ENCODE data around the gene CD300LB. TPM values are rescaled to one million over a fixed set of nuclear protein-coding genes. Genes with fewer than 3 reads are reported as not detected.

CD300LB gene
- polyA plus RNA-seq, 3 donors: 88.0 to 102 (median 92.9) TPM

GRCh38 chr17:74555427-74555940 lies 24.2 kb upstream of the CD300LB start:
- intact Hi-C loops (cut with micrococcal nuclease): no loop called here
- no peak overlapping the region for H3K27ac ChIP-seq (ENCODE audit: low read depth in 1 of 2, low read length in 2 of 2)
- no peaks in the 10 kb centered on the region for H3K27me3 ChIP-seq (ENCODE audit: control insufficient read depth in 2 of 2, insufficient read depth in 2 of 2, low read length in 2 of 2)
- DNase-seq: no peak
- Mint-ChIP-seq H3K36me3 (peaks cover 0 to 16% of the 10 kb centered on the region in 2 donors), H3K27me3 (ENCODE audit: low read depth in 3 of 3) (peaks cover 0 to 4% (median 1%) of the 10 kb centered on the region in 3 donors), H3K27ac (peak overlapping the region in 2 of 7 donors; percentile 13 to 38), H3K9me3 (peaks cover 0 to 7% (median 0%) of the 10 kb centered on the region in 7 donors), H3K4me3 (no peak overlapping the region), H3K4me1 (peaks cover 35% of the 10 kb centered on the region)
- H3K4me1 ChIP-seq (ENCODE audit: control insufficient read depth in 1 of 2, insufficient read depth in 2 of 2, low read length in 2 of 2): peaks cover 60 to 75% of the 10 kb centered on the region in 2 donors
- no peaks in the 10 kb centered on the region for H4K20me1 ChIP-seq (ENCODE audit: insufficient read depth, low read length)
- H3K9me3 ChIP-seq (replicated peaks in 1 of 2; ENCODE audit: control insufficient read depth in 1 of 2, insufficient read depth in 1 of 2, low read length in 2 of 2): no peaks in the 10 kb centered on the region
- no peak overlapping the region for H3K4me2 ChIP-seq (replicated peaks; ENCODE audit: extremely low read depth, low read length, poor library complexity, severe bottlenecking)
- TF ChIP-seq CTCF (IDR thresholded peaks at IDR 0.05): no peak
- H3K9ac ChIP-seq (ENCODE audit: insufficient read depth, low read length, poor library complexity, severe bottlenecking): no peak overlapping the region
- peaks cover 0 to 6% of the 10 kb centered on the region in 2 donors for H3K36me3 ChIP-seq (replicated peaks in 1 of 2; ENCODE audit: control insufficient read depth in 1 of 2, insufficient read depth in 2 of 2, low read length in 2 of 2)
- H2AFZ ChIP-seq (ENCODE audit: insufficient read depth, low read depth, low read length, poor library complexity, severe bottlenecking): no peak overlapping the region
- 85% methylated on average over 3 of the region's 7 CpGs for WGBS (ENCODE audit: insufficient coverage)
- H3K4me3 ChIP-seq (replicated peaks in 1 of 3; ENCODE audit: low read depth in 2 of 3, low read length in 3 of 3): no peak overlapping the region
- H3K79me2 ChIP-seq (ENCODE audit: insufficient read depth, low read length): no peaks in the 10 kb centered on the region

GRCh38 chr17:74554909-74555308 lies 23.6 kb upstream of the CD300LB start:
- no peak for DNase-seq
- no peaks in the 10 kb centered on the region for H3K36me3 ChIP-seq (replicated peaks in 1 of 2; ENCODE audit: control insufficient read depth in 1 of 2, insufficient read depth in 2 of 2, low read length in 2 of 2)
- Mint-ChIP-seq H3K9me3 (peaks cover 0 to 7% (median 0%) of the 10 kb centered on the region in 7 donors), H3K4me1 (peaks cover 35% of the 10 kb centered on the region), H3K27ac (peak overlapping the region in 2 of 7 donors; percentile 38 to 72), H3K27me3 (ENCODE audit: low read depth in 3 of 3) (peaks cover 0 to 4% (median 1%) of the 10 kb centered on the region in 3 donors), H3K36me3 (peaks cover 0 to 12% of the 10 kb centered on the region in 2 donors), H3K4me3 (no peak overlapping the region)
- no peaks in the 10 kb centered on the region for H3K9me3 ChIP-seq (replicated peaks in 1 of 2; ENCODE audit: control insufficient read depth in 1 of 2, insufficient read depth in 1 of 2, low read length in 2 of 2)
- WGBS (ENCODE audit: insufficient coverage): 77% methylated on average over 4 of the region's 6 CpGs
- intact Hi-C loops (cut with micrococcal nuclease): no loop called here
- H3K4me2 ChIP-seq (replicated peaks; ENCODE audit: extremely low read depth, low read length, poor library complexity, severe bottlenecking): no peak overlapping the region
- no peaks in the 10 kb centered on the region for H4K20me1 ChIP-seq (ENCODE audit: insufficient read depth, low read length)
- no peak overlapping the region for H3K9ac ChIP-seq (ENCODE audit: insufficient read depth, low read length, poor library complexity, severe bottlenecking)
- H2AFZ ChIP-seq (ENCODE audit: insufficient read depth, low read depth, low read length, poor library complexity, severe bottlenecking): no peak overlapping the region
- H3K27me3 ChIP-seq (ENCODE audit: control insufficient read depth in 2 of 2, insufficient read depth in 2 of 2, low read length in 2 of 2): no peaks in the 10 kb centered on the region
- no peak overlapping the region for H3K4me3 ChIP-seq (replicated peaks in 1 of 3; ENCODE audit: low read depth in 2 of 3, low read length in 3 of 3)
- H3K4me1 ChIP-seq (ENCODE audit: control insufficient read depth in 1 of 2, insufficient read depth in 2 of 2, low read length in 2 of 2): peaks cover 60 to 70% of the 10 kb centered on the region in 2 donors
- TF ChIP-seq CTCF (IDR thresholded peaks at IDR 0.05): no peak
- H3K27ac ChIP-seq (ENCODE audit: low read depth in 1 of 2, low read length in 2 of 2): no peak overlapping the region
- no peaks in the 10 kb centered on the region for H3K79me2 ChIP-seq (ENCODE audit: insufficient read depth, low read length)
